Mesothelial cell of epicardium (in vitro differentiated cells): ENCODE data around the gene OLFML1. TPM values are rescaled to one million over a fixed set of nuclear protein-coding genes. Genes with fewer than 3 reads are reported as not detected.
A peak's percentile ranks its signal among the peaks of the same experiment; 100 is the strongest.

Source experiments
- DNase-seq, 2 experiments: peaks; one replicate each; pipeline ENCODE4 v3.0.0; 2021; ENCODE audit warnings: low spot score in 2 of 2; ENCODE audit not compliant: unreplicated experiment in 2 of 2
- H3K27ac Mint-ChIP-seq: 2 replicates; pipeline ENCODE4 v1.8.0; 2021; ENCODE audit warnings: mixed read lengths
- H3K27me3 Mint-ChIP-seq: 2 replicates; pipeline ENCODE4 v1.8.0; 2021; ENCODE audit warnings: low read depth, mixed read lengths
- H3K36me3 Mint-ChIP-seq: 2 replicates; pipeline ENCODE4 v1.8.0; 2021; ENCODE audit warnings: mixed read lengths
- H3K4me1 Mint-ChIP-seq: 2 replicates; pipeline ENCODE4 v1.8.0; 2021; ENCODE audit warnings: mixed read lengths
- H3K4me3 Mint-ChIP-seq: 2 replicates; pipeline ENCODE4 v1.8.0; 2021; ENCODE audit warnings: mild to moderate bottlenecking, moderate library complexity, mixed read lengths
- H3K9me3 Mint-ChIP-seq: 2 replicates; pipeline ENCODE4 v1.8.0; 2021; ENCODE audit warnings: mixed read lengths
- CTCF ChIP-seq: fragments of 200-600 bp; sonication (generic); IDR thresholded peaks from one replicate; pipeline ENCODE4 v1.5.0; 2021; ENCODE audit warnings: antibody characterized with exemption; ENCODE audit not compliant: unreplicated experiment
- total RNA-seq: library from RNA; stranded (reverse); gene quantifications from 3 replicates; pipeline ENCODE4 v1.2.1, GENCODE V29; 2021

Gene OLFML1
- total RNA-seq, 1 donor from 2014 or later = 45.3 TPM

- Mint-ChIP-seq H3K27ac (peak overlapping the region; percentile 30), H3K27me3 (no peaks in the 10 kb centered on the region), H3K36me3 (peaks cover 2% of the 10 kb centered on the region), H3K4me1 (peaks cover 63% of the 10 kb centered on the region), H3K4me3 (no peak overlapping the region), H3K9me3 (no peaks in the 10 kb centered on the region)
- no peak for DNase-seq
- TF ChIP-seq CTCF = no peak
Measured at GRCh38 chr11:7543302-7543701, 58.0 kb downstream of the OLFML1 start.

- Mint-ChIP-seq H3K36me3 (peaks cover 2% of the 10 kb centered on the region), H3K9me3 (no peaks in the 10 kb centered on the region), H3K4me3 (no peak overlapping the region), H3K27me3 (no peaks in the 10 kb centered on the region), H3K27ac (no peak overlapping the region), H3K4me1 (peaks cover 57% of the 10 kb centered on the region)
- TF ChIP-seq CTCF = no peak
- DNase-seq = no peak
Measured at GRCh38 chr11:7544021-7544420, 58.7 kb downstream of the OLFML1 start.

GRCh38 chr11:7545611-7546010 is 60.3 kb downstream of the OLFML1 start:
- no peak for DNase-seq
- Mint-ChIP-seq H3K9me3 (no peaks in the 10 kb centered on the region), H3K27ac (no peak overlapping the region), H3K36me3 (peaks cover 8% of the 10 kb centered on the region), H3K27me3 (no peaks in the 10 kb centered on the region), H3K4me1 (peaks cover 50% of the 10 kb centered on the region), H3K4me3 (no peak overlapping the region)
- TF ChIP-seq CTCF = no peak

- H3K9me3 Mint-ChIP-seq = no peaks in the 10 kb centered on the region
- peaks cover 43% of the 10 kb centered on the region for H3K4me1 Mint-ChIP-seq
- no peak overlapping the region for H3K4me3 Mint-ChIP-seq
- DNase-seq = no peak
- no peaks in the 10 kb centered on the region for H3K27me3 Mint-ChIP-seq
- peak overlapping the region; percentile 55 for H3K27ac Mint-ChIP-seq
- H3K36me3 Mint-ChIP-seq = peaks cover 8% of the 10 kb centered on the region
- no peak for TF ChIP-seq CTCF
Measured at GRCh38 chr11:7546324-7546791, 61.1 kb downstream of the OLFML1 start.

- Mint-ChIP-seq H3K4me3 (no peak overlapping the region), H3K27ac (peak overlapping the region; percentile 38)
- DNase-seq = no peak
Measured at GRCh38 chr11:7547687-7548086, 62.4 kb downstream of the OLFML1 start.

More at GRCh38 chr11:7547687-7548086, 62.4 kb downstream of the OLFML1 start:
- no peak for TF ChIP-seq CTCF
- Mint-ChIP-seq H3K9me3 (no peaks in the 10 kb centered on the region), H3K27me3 (no peaks in the 10 kb centered on the region), H3K4me1 (peaks cover 38% of the 10 kb centered on the region), H3K36me3 (peaks cover 8% of the 10 kb centered on the region)
